Ovary (tissue), 3 donors: ENCODE measurements around the gene TRAF3.

ENCODE experiments used
- CTCF ChIP-seq, 3 donors: fragments of 450-650 bp in 2 of 3; fragments of 200-600 bp in 1 of 3; IDR thresholded peaks; one replicate each; pipeline versions ENCODE4 v1.5.1 to v1.8.0; 2016 to 2022; ENCODE audit warnings: antibody characterized with exemption in 3 of 3, mild to moderate bottlenecking in 1 of 3
- POLR2A ChIP-seq: fragments of 450-650 bp; IDR thresholded peaks from one replicate; pipeline ENCODE4 v1.6.1; 2017; ENCODE audit warnings: antibody characterized with exemption, mild to moderate bottlenecking, moderate library complexity
- donor health status: DM: no; HTN: no; CAD: no.

GRCh38 chr14:102729268-102729667, 48.0 kb upstream of the TRAF3 start:
- TF ChIP-seq POLR2A (no peak), CTCF (IDR thresholded peaks at IDR 0.05) (no peak)
